HCT116 (cell line): ENCODE data around the gene PSMG3. TPM values are rescaled to one million over a fixed set of nuclear protein-coding genes. Genes with fewer than 3 reads are reported as not detected.

Experiments used
- ATAC-seq: fragments of 200-7000 bp; cut with Tn5 transposase; 2 replicates; pipeline ENCODE4 v1.9.1; 2020; ENCODE audit warnings: mild to moderate bottlenecking, moderate library complexity
- BruUV-seq: library from RNA; stranded (reverse); fragments of 400-500 nt; replicated peaks from 2 replicates; lab custom pipeline; 2021; lab: Mats Ljungman, UMichigan
- CTCF ChIA-PET: fragments of 300-600 bp; sonication (Branson Sonifier 250); formaldehyde crosslinking; loops from one replicate; lab custom pipeline; 2021; ENCODE audit warnings: antibody characterized with exemption; lab: Charles Lee
- POLR2A ChIA-PET: fragments of 300-600, 350-600 bp; sonication (Branson Sonifier 250); formaldehyde crosslinking; loops from one replicate; lab custom pipeline; 2021; ENCODE audit warnings: antibody characterized with exemption; lab: Charles Lee
- RAD21 ChIA-PET, 2 experiments: fragments of 300-600 bp; sonication (Branson Sonifier 250); formaldehyde crosslinking; loops; one replicate each; lab custom pipeline; 2023; ENCODE audit warnings: low total read pairs in 2 of 2; ENCODE audit not compliant: uncharacterized antibody in 2 of 2, unreplicated experiment in 2 of 2, low non-redundant PET in 1 of 2; lab: Charles Lee
- DNase-seq: peaks from one replicate; pipeline ENCODE4 v3.0.0-alpha.2; 2010; ENCODE audit warnings: low read depth, low spot score
- H2AFZ ChIP-seq: fragments of 200-600 bp; shearing (Covaris generic), sonication (generic); 2 replicates; pipeline ENCODE4 v1.6.1; 2017; ENCODE audit warnings: low read depth, mixed run types, mixed read lengths, antibody characterized with exemption, low read length; ENCODE audit not compliant: poor library complexity, severe bottlenecking
- H3K27ac ChIP-seq: 2 replicates; pipeline ENCODE4 v1.5.1; 2012; ENCODE audit warnings: low read depth, low read length
- H3K27me3 ChIP-seq: fragments of 200-600 bp; sonication (generic); 2 replicates; pipeline ENCODE4 v1.6.1; 2016; ENCODE audit warnings: mixed run types, low read length, mixed read lengths; ENCODE audit not compliant: insufficient read depth
- H3K36me3 ChIP-seq, 2 experiments: fragments of 200-500 bp in 1 of 2; fragments of 200-600 bp in 1 of 2; sonication (Bioruptor generic) in 1 of 2; sonication (generic) in 1 of 2; 2 replicates each; pipeline versions ENCODE4 v1.5.1 to v1.6.1; 2014 to 2016; ENCODE audit warnings: low read length in 2 of 2, inconsistent platforms in 1 of 2, mixed read lengths in 1 of 2, mixed run types in 1 of 2; ENCODE audit not compliant: insufficient read depth in 2 of 2, control insufficient read depth in 1 of 2
- H3K4me1 ChIP-seq, 2 experiments: fragments of 200-600 bp in 1 of 2; sonication (generic) in 1 of 2; 2 replicates each; pipeline versions ENCODE4 v1.5.1 to v1.6.1; 2012 to 2017; ENCODE audit warnings: low read length in 2 of 2, inconsistent platforms in 1 of 2, mild to moderate bottlenecking in 1 of 2, mixed read lengths in 1 of 2, mixed run types in 1 of 2, moderate library complexity in 1 of 2; ENCODE audit not compliant: insufficient read depth in 2 of 2, control insufficient read depth in 1 of 2
- H3K4me2 ChIP-seq: fragments of 200-600 bp; sonication (generic); 2 replicates; pipeline ENCODE4 v1.6.1; 2017; ENCODE audit warnings: mixed run types, low read length, mixed read lengths
- H3K4me3 ChIP-seq, 2 experiments: fragments of 200-600 bp in 1 of 2; sonication (generic) in 1 of 2; replicated peaks in 1 of 2; 2 replicates each; pipeline ENCODE4 v1.5.1; 2011 to 2016; ENCODE audit warnings: low read length in 2 of 2, control low read depth in 1 of 2, low read depth in 1 of 2, mild to moderate bottlenecking in 1 of 2, mixed read lengths in 1 of 2, mixed run types in 1 of 2
- H3K79me2 ChIP-seq: fragments of 200-600 bp; sonication (generic); 2 replicates; pipeline ENCODE4 v1.6.1; 2017; ENCODE audit warnings: mild to moderate bottlenecking, mixed run types, low read length, moderate library complexity, mixed read lengths; ENCODE audit not compliant: insufficient read depth
- H3K9ac ChIP-seq: fragments of 200-600 bp; sonication (generic); 2 replicates; pipeline ENCODE4 v1.6.1; 2016; ENCODE audit warnings: low read length, mixed read lengths
- H3K9me2 ChIP-seq: fragments of 200-600 bp; sonication (generic), shearing (Covaris generic); 2 replicates; pipeline ENCODE4 v1.6.1; 2017; ENCODE audit warnings: mixed run types, mild to moderate bottlenecking, moderate library complexity; ENCODE audit not compliant: insufficient read depth
- H3K9me3 ChIP-seq, 2 experiments: fragments of 200-500 bp in 1 of 2; fragments of 200-600 bp in 1 of 2; sonication (Bioruptor generic) in 1 of 2; sonication (generic) in 1 of 2; 2 replicates each; pipeline ENCODE4 v1.6.1; 2014 to 2017; ENCODE audit warnings: low read length in 2 of 2, mixed read lengths in 2 of 2, inconsistent platforms in 1 of 2, low read depth in 1 of 2, mild to moderate bottlenecking in 1 of 2, mixed run types in 1 of 2, moderate library complexity in 1 of 2; ENCODE audit not compliant: control insufficient read depth in 1 of 2, insufficient read depth in 1 of 2
- H4K20me1 ChIP-seq: fragments of 200-600 bp; sonication (generic), shearing (Covaris generic); 2 replicates; pipeline ENCODE4 v1.6.1; 2017; ENCODE audit warnings: mixed run types, mild to moderate bottlenecking, moderate library complexity; ENCODE audit not compliant: insufficient read depth
- ATF3 ChIP-seq: IDR thresholded peaks from 2 replicates; pipeline ENCODE4 v1.6.1; 2012
- CBX3 ChIP-seq: IDR thresholded peaks from 2 replicates; pipeline ENCODE4 v1.6.1; 2012; ENCODE audit warnings: low read depth
- CEBPB ChIP-seq: IDR thresholded peaks from 2 replicates; pipeline ENCODE4 v1.6.1; 2012; ENCODE audit warnings: low read depth
- ELF1 ChIP-seq: IDR thresholded peaks from 2 replicates; pipeline ENCODE4 v1.6.1; 2012; ENCODE audit warnings: low read depth, borderline replicate concordance
- FOSL1 ChIP-seq: IDR thresholded peaks from 2 replicates; pipeline ENCODE4 v1.6.1; 2012; ENCODE audit warnings: low read depth
- JUND ChIP-seq: IDR thresholded peaks from 2 replicates; pipeline ENCODE4 v1.6.1; 2012
- MAX ChIP-seq: IDR thresholded peaks from 2 replicates; pipeline ENCODE4 v1.6.1; 2012
- POLR2AphosphoS5 ChIP-seq: IDR thresholded peaks from 2 replicates; pipeline ENCODE4 v1.6.1; 2011; ENCODE audit warnings: mild to moderate bottlenecking, low read depth, low read length, moderate library complexity
- RAD21 ChIP-seq: IDR thresholded peaks from 2 replicates; pipeline ENCODE4 v1.6.1; 2012; ENCODE audit warnings: low read depth, mild to moderate bottlenecking
- SIN3A ChIP-seq: IDR thresholded peaks from 2 replicates; pipeline ENCODE4 v1.6.1; 2012; ENCODE audit warnings: low read depth
- SP1 ChIP-seq: IDR thresholded peaks from 2 replicates; pipeline ENCODE4 v1.6.1; 2012; ENCODE audit warnings: low read depth
- SRF ChIP-seq: IDR thresholded peaks from 2 replicates; pipeline ENCODE4 v1.6.1; 2012; ENCODE audit warnings: low read depth
- TCF7L2 ChIP-seq: IDR thresholded peaks from 2 replicates; pipeline ENCODE4 v1.7.0; 2011; ENCODE audit warnings: borderline replicate concordance, inconsistent platforms; ENCODE audit not compliant: insufficient read depth, insufficient read length; ENCODE audit errors: extremely low read depth
- YY1 ChIP-seq: IDR thresholded peaks from 2 replicates; pipeline ENCODE4 v1.6.1; 2011; ENCODE audit warnings: low read length, low read depth, moderate library complexity, mild to moderate bottlenecking; ENCODE audit not compliant: insufficient replicate concordance; ENCODE audit errors: extremely low read depth
- ZBTB33 ChIP-seq: IDR thresholded peaks from 2 replicates; pipeline ENCODE4 v1.6.1; 2011; ENCODE audit warnings: mild to moderate bottlenecking, low read length, moderate library complexity; ENCODE audit not compliant: insufficient replicate concordance; ENCODE audit errors: extremely low read depth
- ZNF274 ChIP-seq: fragments of 200-500 bp; sonication (Bioruptor generic); IDR thresholded peaks from 2 replicates; pipeline ENCODE4 v1.6.1; 2014; ENCODE audit warnings: mild to moderate bottlenecking, low read depth, low read length, inconsistent platforms
- intact Hi-C: fragments of 100-400 bp; cut with micrococcal nuclease; formaldehyde crosslinking; loops from 2 replicates; pipeline ENCODE4 v1.10.0; 2022
- total RNA-seq: library from RNA; stranded (reverse); gene quantifications from one replicate; pipeline ENCODE4 v1.2.1, GENCODE V29; 2021; ENCODE audit not compliant: unreplicated experiment
- TF ChIP-seq, protein P1 (sequence below): IDR thresholded peaks from 2 replicates; pipeline ENCODE4 v1.6.1; 2012; ENCODE audit warnings: low read depth
- TF ChIP-seq, protein P2 (sequence below), 3 experiments: fragments of 200-600 bp in 1 of 3; sonication (generic) in 1 of 3; IDR thresholded peaks in 2 of 3; conservative IDR thresholded peaks in 1 of 3; 2 replicates each; pipeline ENCODE4 v1.5.1; 2012 to 2017; ENCODE audit warnings: low read depth in 2 of 3, low read length in 2 of 3, antibody characterized with exemption in 1 of 3, borderline replicate concordance in 1 of 3, control low read depth in 1 of 3, mild to moderate bottlenecking in 1 of 3, mixed read lengths in 1 of 3, mixed run types in 1 of 3, moderate library complexity in 1 of 3; ENCODE audit not compliant: insufficient read depth in 1 of 3

The PSMG3 gene
- total RNA-seq, 1 experiment from 2014 or later = 60.9 TPM

DNA sequence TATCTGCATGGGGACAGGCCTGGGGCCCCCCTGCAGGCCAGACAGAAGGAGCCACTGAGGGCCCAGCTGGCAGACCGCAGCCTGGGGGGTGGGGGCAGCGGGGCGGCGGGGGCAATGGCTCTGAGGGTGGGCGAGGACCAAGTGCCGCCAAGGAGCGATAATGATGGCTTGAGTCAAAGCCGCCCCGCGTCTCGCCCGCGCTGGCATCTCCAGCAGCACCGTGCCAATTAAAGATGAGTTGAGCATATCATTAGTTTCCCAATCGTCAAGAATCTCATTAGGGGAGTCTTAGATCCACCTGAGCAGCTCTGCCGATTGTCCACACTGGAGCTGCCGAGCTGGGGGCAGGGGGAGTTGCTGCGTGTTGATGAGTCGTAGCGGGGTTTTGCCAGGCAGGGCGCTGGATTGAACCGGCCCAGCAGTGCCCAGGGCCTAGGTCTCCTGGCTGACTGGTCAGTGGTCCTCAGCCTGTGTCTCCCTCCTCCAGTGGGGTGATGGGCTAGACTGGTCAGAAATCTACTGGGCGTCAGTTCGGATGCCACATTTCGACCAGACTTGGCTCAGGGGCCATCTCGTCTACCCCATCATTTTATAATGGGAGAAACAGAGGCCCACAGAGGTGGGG, 41.0 kb upstream of the PSMG3 start:
- Histone ChIP-seq H2AFZ (no peak overlapping the region), H3K4me1 (peaks cover 3 to 12% of the 10 kb centered on the region in 2 experiments; a peak in 3 of 4 replicates), H3K9ac (no peak overlapping the region), H3K9me2 (no peaks in the 10 kb centered on the region), H3K27me3 (no peaks in the 10 kb centered on the region), H3K36me3 (no peaks in the 10 kb centered on the region), H4K20me1 (no peaks in the 10 kb centered on the region), H3K27ac (no peak overlapping the region), H3K79me2 (no peaks in the 10 kb centered on the region), H3K4me3 (no peak overlapping the region), H3K9me3 (no peaks in the 10 kb centered on the region), H3K4me2 (no peak overlapping the region)
- BruUV-seq = no TSS peak
- intact Hi-C loops = no loop called here
- RAD21 ChIA-PET = no interaction called here
- no peak for DNase-seq
- CTCF ChIA-PET = no interaction called here
- POLR2A ChIA-PET = no interaction called here
- no peak for ATAC-seq
- TF ChIP-seq CBX3 (no peak), FOSL1 (no peak), ELF1 (no peak), YY1 (no peak), RAD21 (no peak), SIN3A (no peak), SRF (no peak), POLR2AphosphoS5 (no peak), MAX (no peak), ZBTB33 (no peak), SP1 (no peak), JUND (no peak), CEBPB (no peak), ZNF274 (no peak), ATF3 (no peak), TCF7L2 (no peak)
- TF ChIP-seq, protein P1, sequence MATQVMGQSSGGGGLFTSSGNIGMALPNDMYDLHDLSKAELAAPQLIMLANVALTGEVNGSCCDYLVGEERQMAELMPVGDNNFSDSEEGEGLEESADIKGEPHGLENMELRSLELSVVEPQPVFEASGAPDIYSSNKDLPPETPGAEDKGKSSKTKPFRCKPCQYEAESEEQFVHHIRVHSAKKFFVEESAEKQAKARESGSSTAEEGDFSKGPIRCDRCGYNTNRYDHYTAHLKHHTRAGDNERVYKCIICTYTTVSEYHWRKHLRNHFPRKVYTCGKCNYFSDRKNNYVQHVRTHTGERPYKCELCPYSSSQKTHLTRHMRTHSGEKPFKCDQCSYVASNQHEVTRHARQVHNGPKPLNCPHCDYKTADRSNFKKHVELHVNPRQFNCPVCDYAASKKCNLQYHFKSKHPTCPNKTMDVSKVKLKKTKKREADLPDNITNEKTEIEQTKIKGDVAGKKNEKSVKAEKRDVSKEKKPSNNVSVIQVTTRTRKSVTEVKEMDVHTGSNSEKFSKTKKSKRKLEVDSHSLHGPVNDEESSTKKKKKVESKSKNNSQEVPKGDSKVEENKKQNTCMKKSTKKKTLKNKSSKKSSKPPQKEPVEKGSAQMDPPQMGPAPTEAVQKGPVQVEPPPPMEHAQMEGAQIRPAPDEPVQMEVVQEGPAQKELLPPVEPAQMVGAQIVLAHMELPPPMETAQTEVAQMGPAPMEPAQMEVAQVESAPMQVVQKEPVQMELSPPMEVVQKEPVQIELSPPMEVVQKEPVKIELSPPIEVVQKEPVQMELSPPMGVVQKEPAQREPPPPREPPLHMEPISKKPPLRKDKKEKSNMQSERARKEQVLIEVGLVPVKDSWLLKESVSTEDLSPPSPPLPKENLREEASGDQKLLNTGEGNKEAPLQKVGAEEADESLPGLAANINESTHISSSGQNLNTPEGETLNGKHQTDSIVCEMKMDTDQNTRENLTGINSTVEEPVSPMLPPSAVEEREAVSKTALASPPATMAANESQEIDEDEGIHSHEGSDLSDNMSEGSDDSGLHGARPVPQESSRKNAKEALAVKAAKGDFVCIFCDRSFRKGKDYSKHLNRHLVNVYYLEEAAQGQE = no peak
- TF ChIP-seq, protein P2, sequence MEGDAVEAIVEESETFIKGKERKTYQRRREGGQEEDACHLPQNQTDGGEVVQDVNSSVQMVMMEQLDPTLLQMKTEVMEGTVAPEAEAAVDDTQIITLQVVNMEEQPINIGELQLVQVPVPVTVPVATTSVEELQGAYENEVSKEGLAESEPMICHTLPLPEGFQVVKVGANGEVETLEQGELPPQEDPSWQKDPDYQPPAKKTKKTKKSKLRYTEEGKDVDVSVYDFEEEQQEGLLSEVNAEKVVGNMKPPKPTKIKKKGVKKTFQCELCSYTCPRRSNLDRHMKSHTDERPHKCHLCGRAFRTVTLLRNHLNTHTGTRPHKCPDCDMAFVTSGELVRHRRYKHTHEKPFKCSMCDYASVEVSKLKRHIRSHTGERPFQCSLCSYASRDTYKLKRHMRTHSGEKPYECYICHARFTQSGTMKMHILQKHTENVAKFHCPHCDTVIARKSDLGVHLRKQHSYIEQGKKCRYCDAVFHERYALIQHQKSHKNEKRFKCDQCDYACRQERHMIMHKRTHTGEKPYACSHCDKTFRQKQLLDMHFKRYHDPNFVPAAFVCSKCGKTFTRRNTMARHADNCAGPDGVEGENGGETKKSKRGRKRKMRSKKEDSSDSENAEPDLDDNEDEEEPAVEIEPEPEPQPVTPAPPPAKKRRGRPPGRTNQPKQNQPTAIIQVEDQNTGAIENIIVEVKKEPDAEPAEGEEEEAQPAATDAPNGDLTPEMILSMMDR (IDR thresholded peaks at IDR 0.05 in 2 of 3, conservative IDR thresholded peaks at IDR 0.05 in 1 of 3; ENCODE audit: borderline replicate concordance in 1 of 3, insufficient read depth in 1 of 3, low read depth in 2 of 3, low read length in 2 of 3) = no peak
